AG09309 (cell line): ENCODE results near the gene RGS5.

Experiments used
- DNase-seq: peaks from one replicate; pipeline ENCODE4 v3.0.0-alpha.2; 2010; ENCODE audit warnings: low read depth
- H3K4me3 ChIP-seq: 2 replicates; pipeline ENCODE4 v1.5.1; 2011; ENCODE audit warnings: mild to moderate bottlenecking, low read depth, low read length, moderate library complexity; ENCODE audit not compliant: control insufficient read depth
- TF ChIP-seq, protein P1 (sequence below): IDR thresholded peaks from 2 replicates; pipeline ENCODE4 v1.5.1; 2011; ENCODE audit warnings: mild to moderate bottlenecking, low read depth, low read length, inconsistent platforms; ENCODE audit not compliant: insufficient read depth, control insufficient read depth; ENCODE audit errors: missing control alignments

Gene RGS5

DNA sequence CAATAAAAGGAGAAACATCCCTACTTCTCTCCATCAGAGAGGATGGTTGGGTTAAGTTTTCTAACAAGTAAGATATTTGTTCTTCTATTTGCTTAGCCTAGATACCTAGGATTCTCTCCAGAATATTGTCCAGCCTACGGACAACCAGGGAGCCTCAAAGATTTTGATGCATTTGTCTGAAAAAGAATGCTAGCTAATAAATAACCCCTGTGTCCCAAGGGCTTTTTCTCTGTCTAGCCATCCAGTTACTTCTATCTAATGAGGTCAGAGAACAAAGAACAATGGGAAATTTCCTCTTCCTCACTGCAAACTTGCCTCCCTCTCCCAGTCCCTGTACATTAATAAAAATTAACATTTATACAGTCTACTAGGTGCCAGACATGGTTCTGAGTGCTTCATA, 810 bp downstream of the RGS5 start:
- H3K4me3 ChIP-seq: no peak overlapping the region
- TF ChIP-seq, protein P1, sequence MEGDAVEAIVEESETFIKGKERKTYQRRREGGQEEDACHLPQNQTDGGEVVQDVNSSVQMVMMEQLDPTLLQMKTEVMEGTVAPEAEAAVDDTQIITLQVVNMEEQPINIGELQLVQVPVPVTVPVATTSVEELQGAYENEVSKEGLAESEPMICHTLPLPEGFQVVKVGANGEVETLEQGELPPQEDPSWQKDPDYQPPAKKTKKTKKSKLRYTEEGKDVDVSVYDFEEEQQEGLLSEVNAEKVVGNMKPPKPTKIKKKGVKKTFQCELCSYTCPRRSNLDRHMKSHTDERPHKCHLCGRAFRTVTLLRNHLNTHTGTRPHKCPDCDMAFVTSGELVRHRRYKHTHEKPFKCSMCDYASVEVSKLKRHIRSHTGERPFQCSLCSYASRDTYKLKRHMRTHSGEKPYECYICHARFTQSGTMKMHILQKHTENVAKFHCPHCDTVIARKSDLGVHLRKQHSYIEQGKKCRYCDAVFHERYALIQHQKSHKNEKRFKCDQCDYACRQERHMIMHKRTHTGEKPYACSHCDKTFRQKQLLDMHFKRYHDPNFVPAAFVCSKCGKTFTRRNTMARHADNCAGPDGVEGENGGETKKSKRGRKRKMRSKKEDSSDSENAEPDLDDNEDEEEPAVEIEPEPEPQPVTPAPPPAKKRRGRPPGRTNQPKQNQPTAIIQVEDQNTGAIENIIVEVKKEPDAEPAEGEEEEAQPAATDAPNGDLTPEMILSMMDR: no peak

DNA sequence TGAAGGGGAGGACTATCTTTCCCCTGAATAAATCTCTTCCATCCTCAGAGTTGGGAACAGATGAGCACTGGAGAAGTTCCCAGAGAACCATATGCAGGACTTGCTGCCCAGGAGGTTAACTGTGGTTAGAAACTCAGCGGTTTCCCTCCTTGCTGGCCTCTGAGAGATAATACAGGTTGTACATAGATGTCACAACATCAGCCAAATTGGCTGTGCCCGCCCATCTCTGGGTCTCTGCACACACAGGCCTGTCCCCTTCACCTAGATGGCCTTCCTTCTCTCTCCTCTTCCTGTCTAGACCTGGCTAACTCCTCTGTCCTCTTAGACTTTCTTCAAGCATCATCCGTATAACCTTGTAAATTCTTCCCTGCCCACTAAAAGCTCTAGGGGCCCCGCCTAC, 5.7 kb downstream of the RGS5 start:
- no peak overlapping the region for H3K4me3 ChIP-seq
- TF ChIP-seq, protein P1: no peak
- no peak for DNase-seq

More for the DNA sequence above, 810 bp downstream of the RGS5 start:
- no peak for DNase-seq

DNA sequence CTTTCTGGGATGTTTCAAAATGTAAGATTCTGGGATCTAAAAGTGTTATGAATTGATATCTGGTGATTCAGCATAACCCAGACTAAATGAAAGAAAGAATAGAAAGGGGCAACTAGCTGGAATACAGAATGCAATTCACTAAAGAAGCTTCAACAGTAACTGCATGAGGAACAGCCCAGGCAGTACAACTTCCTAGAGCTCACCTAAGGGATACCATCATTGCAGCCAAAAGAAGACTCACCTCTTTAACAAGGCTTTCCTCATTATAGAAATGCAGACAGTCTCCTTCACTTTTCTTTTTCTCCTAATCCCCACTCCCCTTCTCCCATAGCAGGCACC, 6.3 kb downstream of the RGS5 start:
- H3K4me3 ChIP-seq: no peak overlapping the region
- no peak for DNase-seq

DNA sequence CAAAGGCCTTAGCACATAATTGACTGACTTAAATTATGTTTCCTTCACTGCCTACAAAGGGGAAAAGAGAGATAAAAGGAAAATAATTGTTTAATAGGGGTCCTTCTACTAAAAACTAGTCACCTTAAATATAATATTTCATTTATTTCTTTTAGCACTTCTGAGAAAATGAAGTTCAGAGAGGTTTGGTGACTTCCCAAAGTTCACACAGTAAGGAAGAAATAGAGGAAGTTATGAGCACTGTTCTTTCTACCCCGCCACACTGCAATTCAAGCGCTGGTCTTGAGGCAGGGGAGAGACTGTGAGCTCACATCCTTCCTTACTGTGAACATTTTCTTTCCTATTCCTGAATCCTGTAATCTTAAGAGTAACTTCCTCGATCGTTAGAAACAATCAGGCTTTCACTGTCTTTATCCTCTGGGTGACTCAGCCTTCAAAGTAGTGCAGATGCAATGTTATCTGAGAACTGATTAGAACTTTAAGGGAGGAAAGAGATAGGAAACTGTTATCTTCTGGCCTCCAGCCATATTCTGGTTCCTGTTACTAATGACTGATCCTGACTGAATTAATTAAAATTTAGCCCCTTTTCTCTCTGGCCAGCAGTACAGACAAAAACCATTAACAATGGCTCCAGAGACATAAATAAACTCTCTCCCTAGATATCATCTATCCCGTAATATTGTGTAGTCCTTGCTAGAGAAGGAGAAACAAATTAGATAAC, 6.8 kb downstream of the RGS5 start:
- DNase-seq: no peak
- no peak overlapping the region for H3K4me3 ChIP-seq
- TF ChIP-seq, protein P1: no peak

More for the DNA sequence above, 6.3 kb downstream of the RGS5 start:
- TF ChIP-seq, protein P1: no peak

DNA sequence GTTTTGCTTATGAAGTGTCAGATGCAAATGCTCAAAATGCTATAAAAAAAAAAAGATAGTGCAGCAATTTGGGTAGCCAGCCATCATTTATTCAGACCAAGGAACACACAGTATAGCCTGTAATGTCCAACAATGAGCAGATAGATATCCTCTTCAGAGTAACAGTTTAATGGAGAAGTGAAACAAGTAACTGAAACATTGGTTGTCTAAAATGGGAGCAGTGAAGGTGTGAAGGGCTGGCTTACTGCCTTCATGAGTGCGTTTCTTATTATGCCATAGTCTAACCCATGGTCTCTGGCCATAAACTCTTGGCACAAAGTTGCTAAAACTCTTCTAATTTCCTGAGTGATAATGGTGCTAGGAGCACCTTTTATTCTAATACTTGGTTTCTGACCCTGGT, 11.4 kb downstream of the RGS5 start:
- TF ChIP-seq, protein P1: no peak
- DNase-seq: no peak

DNA sequence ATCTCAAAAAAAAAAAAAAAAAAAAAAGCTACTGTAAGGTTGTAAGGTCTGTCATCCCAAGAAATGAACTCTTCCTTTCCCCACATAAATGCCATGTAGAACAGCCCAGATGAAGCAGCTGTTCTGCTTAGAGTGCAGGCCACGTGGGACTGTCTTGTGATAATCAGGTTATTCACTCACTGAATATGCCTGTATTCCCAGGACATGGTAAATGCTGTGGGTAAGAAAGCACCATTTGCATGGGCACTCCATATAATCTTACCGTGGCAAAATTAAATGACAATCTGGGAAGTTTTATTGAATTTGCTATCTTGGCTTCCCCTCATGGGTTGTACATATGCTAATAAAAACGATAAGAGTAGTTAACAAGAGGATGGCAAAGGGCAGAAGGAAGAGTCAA, 13.8 kb downstream of the RGS5 start:
- no peak overlapping the region for H3K4me3 ChIP-seq
- TF ChIP-seq, protein P1: no peak
- no peak for DNase-seq

More for the DNA sequence above, 11.4 kb downstream of the RGS5 start:
- no peak overlapping the region for H3K4me3 ChIP-seq
